ENCODE results near the gene DCTN1. TPM values are rescaled to one million over a fixed set of nuclear protein-coding genes. Genes with fewer than 3 reads are reported as not detected.

The DCTN1 gene
- total RNA-seq, 1 donor from 2014 or later: 100 TPM

- Mint-ChIP-seq H3K27ac (no peak overlapping the region), H3K36me3 (peaks cover 13% of the 10 kb centered on the region), H3K27me3 (ENCODE audit: insufficient read depth, low read depth) (peaks cover 2% of the 10 kb centered on the region), H3K4me1 (peaks cover 21% of the 10 kb centered on the region), H3K9me3 (no peaks in the 10 kb centered on the region), H3K4me3 (no peak overlapping the region)
- Histone ChIP-seq H3K4me2 (no peak overlapping the region), H3K9me3 (ENCODE audit: low read depth) (no peaks in the 10 kb centered on the region), H3K4me1 (peaks cover 29% of the 10 kb centered on the region), H3K9ac (no peak overlapping the region), H3K27ac (no peak overlapping the region), H3K4me3 (no peak overlapping the region), H3K79me2 (ENCODE audit: low read depth) (peaks cover 88% of the 10 kb centered on the region), H4K20me1 (ENCODE audit: low read depth) (peaks cover 59% of the 10 kb centered on the region), H3K27me3 (no peaks in the 10 kb centered on the region), H3K36me3 (no peaks in the 10 kb centered on the region), H2AFZ (replicated peaks) (no peak overlapping the region), H3F3A (ENCODE audit: low read depth) (peaks cover 12% of the 10 kb centered on the region)
- no peak for DNase-seq (ENCODE audit: low spot score)
- TF ChIP-seq, protein P1, sequence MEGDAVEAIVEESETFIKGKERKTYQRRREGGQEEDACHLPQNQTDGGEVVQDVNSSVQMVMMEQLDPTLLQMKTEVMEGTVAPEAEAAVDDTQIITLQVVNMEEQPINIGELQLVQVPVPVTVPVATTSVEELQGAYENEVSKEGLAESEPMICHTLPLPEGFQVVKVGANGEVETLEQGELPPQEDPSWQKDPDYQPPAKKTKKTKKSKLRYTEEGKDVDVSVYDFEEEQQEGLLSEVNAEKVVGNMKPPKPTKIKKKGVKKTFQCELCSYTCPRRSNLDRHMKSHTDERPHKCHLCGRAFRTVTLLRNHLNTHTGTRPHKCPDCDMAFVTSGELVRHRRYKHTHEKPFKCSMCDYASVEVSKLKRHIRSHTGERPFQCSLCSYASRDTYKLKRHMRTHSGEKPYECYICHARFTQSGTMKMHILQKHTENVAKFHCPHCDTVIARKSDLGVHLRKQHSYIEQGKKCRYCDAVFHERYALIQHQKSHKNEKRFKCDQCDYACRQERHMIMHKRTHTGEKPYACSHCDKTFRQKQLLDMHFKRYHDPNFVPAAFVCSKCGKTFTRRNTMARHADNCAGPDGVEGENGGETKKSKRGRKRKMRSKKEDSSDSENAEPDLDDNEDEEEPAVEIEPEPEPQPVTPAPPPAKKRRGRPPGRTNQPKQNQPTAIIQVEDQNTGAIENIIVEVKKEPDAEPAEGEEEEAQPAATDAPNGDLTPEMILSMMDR (IDR thresholded peaks at IDR 0.05): no peak
- TF ChIP-seq EZH2phosphoT487 (IDR thresholded peaks at IDR 0.05): no peak
Observed at GRCh38 chr2:74381751-74382150, 1.6 kb upstream of the DCTN1 start.

GRCh38 chr2:74378007-74378406, 2.1 kb downstream of the DCTN1 start:
- peaks cover 67% of the 10 kb centered on the region for H3K79me2 ChIP-seq (ENCODE audit: low read depth)
- H3K27me3 ChIP-seq: no peaks in the 10 kb centered on the region
- DNase-seq (ENCODE audit: low spot score): no peak
- H2AFZ ChIP-seq (replicated peaks): no peak overlapping the region
- H3K9me3 Mint-ChIP-seq: no peaks in the 10 kb centered on the region
- TF ChIP-seq, protein P1 (IDR thresholded peaks at IDR 0.05): no peak
- no peak for TF ChIP-seq EZH2 (IDR thresholded peaks at IDR 0.05)
- TF ChIP-seq EZH2phosphoT487 (IDR thresholded peaks at IDR 0.05): no peak
- H3K27ac ChIP-seq: no peak overlapping the region
- no peak overlapping the region for H3K9ac ChIP-seq
- no peak overlapping the region for H3K27ac Mint-ChIP-seq
- peaks cover 49% of the 10 kb centered on the region for H3K4me1 ChIP-seq
- no peaks in the 10 kb centered on the region for H3K9me3 ChIP-seq (ENCODE audit: low read depth)
- no peak overlapping the region for H3K4me3 ChIP-seq
- H3K4me3 Mint-ChIP-seq: no peak overlapping the region
- no peak overlapping the region for H3K4me2 ChIP-seq
- H3K27me3 Mint-ChIP-seq (ENCODE audit: insufficient read depth, low read depth): peaks cover 2% of the 10 kb centered on the region
- H3K4me1 Mint-ChIP-seq: peaks cover 42% of the 10 kb centered on the region
- H3K36me3 Mint-ChIP-seq: peaks cover 13% of the 10 kb centered on the region
- peaks cover 28% of the 10 kb centered on the region for H3F3A ChIP-seq (ENCODE audit: low read depth)
- peaks cover 56% of the 10 kb centered on the region for H4K20me1 ChIP-seq (ENCODE audit: low read depth)
- no peaks in the 10 kb centered on the region for H3K36me3 ChIP-seq

DNA sequence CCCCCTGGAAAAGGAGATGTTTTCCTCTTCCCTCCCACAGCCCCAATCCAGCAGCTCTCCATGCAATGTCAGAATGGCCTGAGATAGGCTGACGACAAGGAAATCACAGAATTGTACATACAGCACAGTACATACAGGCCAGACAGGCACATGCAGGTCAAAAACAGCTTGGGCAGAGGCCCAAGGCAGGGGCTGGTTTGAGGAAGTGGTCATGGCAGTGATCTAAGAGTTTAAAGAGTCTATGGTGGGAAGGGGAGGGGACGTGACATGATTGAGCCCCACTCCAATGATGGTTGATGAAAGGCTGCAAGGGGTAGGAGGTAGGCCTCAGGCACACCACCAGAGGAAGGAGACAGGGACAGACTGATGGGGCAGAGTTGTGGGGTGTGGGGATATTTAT, 4.3 kb downstream of the DCTN1 start:
- H3K4me2 ChIP-seq: no peak overlapping the region
- DNase-seq (ENCODE audit: low spot score): no peak
- no peak overlapping the region for H3K9ac ChIP-seq
- H3K9me3 ChIP-seq (ENCODE audit: low read depth): no peaks in the 10 kb centered on the region
- no peak overlapping the region for H3K4me3 ChIP-seq
- Mint-ChIP-seq H3K27me3 (ENCODE audit: insufficient read depth, low read depth) (no peaks in the 10 kb centered on the region), H3K9me3 (no peaks in the 10 kb centered on the region), H3K36me3 (peaks cover 15% of the 10 kb centered on the region), H3K4me1 (peaks cover 44% of the 10 kb centered on the region), H3K27ac (peak overlapping the region; percentile 37), H3K4me3 (peak overlapping the region; percentile 65)
- H3K79me2 ChIP-seq (ENCODE audit: low read depth): peaks cover 64% of the 10 kb centered on the region
- no peak overlapping the region for H2AFZ ChIP-seq (replicated peaks)
- H3K27me3 ChIP-seq: no peaks in the 10 kb centered on the region
- H4K20me1 ChIP-seq (ENCODE audit: low read depth): peaks cover 49% of the 10 kb centered on the region
- no peaks in the 10 kb centered on the region for H3K36me3 ChIP-seq
- TF ChIP-seq EZH2phosphoT487 (IDR thresholded peaks at IDR 0.05) (no peak), EZH2 (IDR thresholded peaks at IDR 0.05) (no peak)
- TF ChIP-seq, protein P1 (IDR thresholded peaks at IDR 0.05): no peak
- H3K27ac ChIP-seq: no peak overlapping the region
- peaks cover 28% of the 10 kb centered on the region for H3F3A ChIP-seq (ENCODE audit: low read depth)
- peaks cover 48% of the 10 kb centered on the region for H3K4me1 ChIP-seq
